HG02970 (cell line): ENCODE results near the gene SMYD3.

Source experiments
- ATAC-seq: cut with Tn5 transposase; IDR thresholded peaks from one replicate; pipeline ENCODE4 v1.9.1; 2021; ENCODE audit warnings: mild to moderate bottlenecking, moderate library complexity, moderate number of reproducible peaks; ENCODE audit not compliant: unreplicated experiment, low FRiP score

SMYD3 gene

GRCh38 chr1:246476771-246477170 lies 30.3 kb downstream of the SMYD3 start:
- ATAC-seq: no peak

GRCh38 chr1:246471688-246472087 lies 35.4 kb downstream of the SMYD3 start:
- no peak for ATAC-seq

GRCh38 chr1:246470585-246470984 lies 36.5 kb downstream of the SMYD3 start:
- ATAC-seq: no peak

GRCh38 chr1:246462986-246463385 lies 44.1 kb downstream of the SMYD3 start:
- ATAC-seq: no peak

GRCh38 chr1:246460406-246460805 lies 46.7 kb downstream of the SMYD3 start:
- ATAC-seq: no peak

- no peak for ATAC-seq
These were observed 47.9 kb downstream of the SMYD3 start for GRCh38 chr1:246459221-246459620.

- ATAC-seq: no peak
These were observed 51.6 kb downstream of the SMYD3 start for GRCh38 chr1:246455476-246455875.

GRCh38 chr1:246454655-246455054 lies 52.4 kb downstream of the SMYD3 start:
- ATAC-seq: no peak

GRCh38 chr1:246450611-246451251 lies 56.3 kb downstream of the SMYD3 start:
- ATAC-seq: no peak

- ATAC-seq: no peak
These were observed 58.7 kb downstream of the SMYD3 start for GRCh38 chr1:246448373-246448772.

- ATAC-seq: no peak
These were observed 59.6 kb downstream of the SMYD3 start for GRCh38 chr1:246447501-246447900.

GRCh38 chr1:246445503-246445902 lies 61.6 kb downstream of the SMYD3 start:
- no peak for ATAC-seq

- no peak for ATAC-seq
These were observed 62.5 kb downstream of the SMYD3 start for GRCh38 chr1:246444617-246445016.

- ATAC-seq: no peak
These were observed 69.1 kb downstream of the SMYD3 start for GRCh38 chr1:246437961-246438360.

- no peak for ATAC-seq
These were observed 71.5 kb downstream of the SMYD3 start for GRCh38 chr1:246435421-246436041.

GRCh38 chr1:246434335-246434734 lies 72.7 kb downstream of the SMYD3 start:
- no peak for ATAC-seq

GRCh38 chr1:246428542-246429308 lies 78.4 kb downstream of the SMYD3 start:
- ATAC-seq: no peak

GRCh38 chr1:246427611-246428010 lies 79.5 kb downstream of the SMYD3 start:
- ATAC-seq: no peak

- no peak for ATAC-seq
These were observed 81.2 kb downstream of the SMYD3 start for GRCh38 chr1:246425895-246426294.

- ATAC-seq: no peak
These were observed 81.8 kb downstream of the SMYD3 start for GRCh38 chr1:246425139-246425794.

- no peak for ATAC-seq
These were observed 86.8 kb downstream of the SMYD3 start for GRCh38 chr1:246420300-246420699.
